CD4-positive, alpha-beta T cell (primary cell): ENCODE measurements around the gene FAT1. TPM values are rescaled to one million over a fixed set of nuclear protein-coding genes. Genes with fewer than 3 reads are reported as not detected.

Experiments
- ATAC-seq: fragments of 200-7000 bp; cut with Tn5 transposase; one replicate; pipeline ENCODE4 v1.10.0; 2022; ENCODE audit warnings: mild to moderate bottlenecking; ENCODE audit not compliant: poor library complexity
- CTCF ChIA-PET: fragments of 350-600 bp; sonication (Branson Sonifier 250); formaldehyde crosslinking; loops from one replicate; lab custom pipeline; 2021; ENCODE audit warnings: antibody characterized with exemption, inconsistent platforms; lab: Charles Lee
- POLR2A ChIA-PET: fragments of 350-600 bp; sonication (Branson Sonifier 250); formaldehyde crosslinking; loops from one replicate; lab custom pipeline; 2021; ENCODE audit warnings: antibody characterized with exemption, inconsistent platforms; lab: Charles Lee
- DNase-seq, 14 experiments: peaks; one replicate each; pipeline ENCODE4 v3.0.0-alpha.2; 2013 to 2020; ENCODE audit warnings: mixed read lengths in 2 of 14
- H3K27ac ChIP-seq, 2 donors: one replicate each; pipeline versions ENCODE4 v1.5.1 to v1.7.0; 2013; ENCODE audit warnings: low read length in 2 of 2, low read depth in 1 of 2, mild to moderate bottlenecking in 1 of 2
- H3K27me3 ChIP-seq, 2 experiments: 1 replicate in 1 of 2; 2 replicates in 1 of 2; pipeline versions ENCODE4 v1.6.1 to v1.7.0; 2013; ENCODE audit warnings: low read length in 2 of 2, control low read depth in 1 of 2, mild to moderate bottlenecking in 1 of 2, moderate library complexity in 1 of 2; ENCODE audit not compliant: insufficient read depth in 2 of 2, control insufficient read depth in 1 of 2
- H3K36me3 ChIP-seq: one replicate; pipeline ENCODE4 v1.6.1; 2013; ENCODE audit warnings: low read length, control low read depth; ENCODE audit not compliant: insufficient read depth
- H3K4me1 ChIP-seq: one replicate; pipeline ENCODE4 v1.6.1; 2013; ENCODE audit warnings: low read length, control low read depth; ENCODE audit not compliant: insufficient read depth
- H3K4me3 ChIP-seq: one replicate; pipeline ENCODE4 v1.5.1; 2013; ENCODE audit warnings: mild to moderate bottlenecking, low read length, moderate library complexity
- H3K9me3 ChIP-seq, 2 experiments: 1 replicate in 1 of 2; 2 replicates in 1 of 2; pipeline versions ENCODE4 v1.6.1 to v1.7.0; 2013; ENCODE audit warnings: low read length in 2 of 2, mild to moderate bottlenecking in 2 of 2, control low read depth in 1 of 2, moderate library complexity in 1 of 2; ENCODE audit not compliant: control insufficient read depth in 1 of 2, insufficient read depth in 1 of 2
- H3K27ac Mint-ChIP-seq: one replicate; pipeline ENCODE4 v1.8.0; 2020; ENCODE audit warnings: mixed read lengths
- H3K27me3 Mint-ChIP-seq: one replicate; pipeline ENCODE4 v1.8.0; 2021; ENCODE audit warnings: mixed read lengths
- H3K36me3 Mint-ChIP-seq: one replicate; pipeline ENCODE4 v1.8.0; 2021; ENCODE audit warnings: low read depth, mixed read lengths
- H3K4me1 Mint-ChIP-seq: one replicate; pipeline ENCODE4 v1.8.0; 2021; ENCODE audit warnings: low read depth, mixed read lengths
- H3K4me3 Mint-ChIP-seq: one replicate; pipeline ENCODE4 v1.8.0; 2020; ENCODE audit warnings: mild to moderate bottlenecking, mixed read lengths
- H3K9me3 Mint-ChIP-seq: one replicate; pipeline ENCODE4 v1.8.0; 2020; ENCODE audit warnings: mixed read lengths
- CTCF ChIP-seq: fragments of 200-600 bp; IDR thresholded peaks from one replicate; pipeline ENCODE4 v1.8.0; 2022; ENCODE audit warnings: antibody characterized with exemption, mild to moderate bottlenecking
- intact Hi-C, 2 experiments: fragments of 100-400 bp; cut with DNase I in 1 of 2; cut with micrococcal nuclease in 1 of 2; formaldehyde crosslinking; loops; one replicate each; pipeline versions ENCODE4 v1.15.1 to v1.9.0; 2023 to 2025; cut with DNase I, micrococcal nuclease
- total RNA-seq, 174 experiments: library from RNA in 2 of 174; stranded (reverse) in 2 of 174; gene quantifications; one replicate each; pipeline ENCODE4 v1.2.3 and lab custom pipeline; 2021 to 2026

FAT1 gene
- total RNA-seq, 2 experiments from 2014 or later = 0.03 TPM; not detected in 1

DNA sequence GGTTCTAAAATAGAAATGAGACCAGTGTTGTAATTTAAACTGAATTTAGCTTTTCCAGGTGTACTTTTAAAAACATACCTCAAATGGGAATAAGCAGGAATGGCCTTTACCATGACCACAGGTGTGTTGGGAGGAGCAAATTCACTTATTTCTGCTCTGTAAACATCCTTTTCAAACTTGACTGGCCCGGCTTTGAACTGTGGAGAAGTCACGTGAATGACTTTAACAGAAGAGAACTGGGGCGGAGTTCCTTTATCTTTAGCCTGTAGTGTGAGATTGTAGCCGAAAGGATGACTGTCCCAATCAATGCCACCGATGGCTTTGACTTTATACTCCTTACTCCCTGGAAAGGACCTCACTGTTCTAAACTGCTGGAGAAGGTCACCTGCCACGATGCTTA is 15.1 kb downstream of the FAT1 start:
- no peaks in the 10 kb centered on the region for H3K27me3 Mint-ChIP-seq
- no peak overlapping the region for H3K27ac ChIP-seq
- no peaks in the 10 kb centered on the region for H3K36me3 Mint-ChIP-seq
- no peak overlapping the region for H3K4me3 Mint-ChIP-seq
- H3K36me3 ChIP-seq = no peaks in the 10 kb centered on the region
- DNase-seq (no peak), ATAC-seq (no peak)
- POLR2A ChIA-PET = no interaction called here
- intact Hi-C loops = no loop called here
- no peak overlapping the region for H3K27ac Mint-ChIP-seq
- H3K4me3 ChIP-seq = no peak overlapping the region
- TF ChIP-seq CTCF = no peak
- no peaks in the 10 kb centered on the region for H3K4me1 ChIP-seq
- CTCF ChIA-PET = no interaction called here
- H3K27me3 ChIP-seq = no peaks in the 10 kb centered on the region
- H3K4me1 Mint-ChIP-seq = no peaks in the 10 kb centered on the region
- H3K9me3 ChIP-seq = peaks cover 0 to 7% of the 10 kb centered on the region in 2 experiments
- H3K9me3 Mint-ChIP-seq = peaks cover 2% of the 10 kb centered on the region

DNA sequence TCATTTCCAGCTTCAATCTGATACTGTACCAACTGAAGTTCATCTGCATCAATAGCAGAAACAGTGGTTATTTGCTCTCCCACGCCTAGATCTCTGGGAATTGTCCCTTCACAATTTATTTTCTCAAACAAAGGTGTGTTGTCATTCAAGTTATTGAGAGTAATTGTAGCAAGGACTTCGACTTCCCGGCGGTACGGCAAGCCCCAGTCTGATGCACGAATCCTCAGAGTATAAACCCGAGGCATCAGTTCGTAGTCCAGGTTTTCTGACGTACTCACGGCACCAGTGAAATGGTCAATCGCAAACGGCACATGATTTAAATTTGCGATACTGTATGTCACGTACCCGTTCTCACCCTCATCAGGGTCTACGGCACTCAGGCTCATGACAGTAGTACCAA is 15.7 kb downstream of the FAT1 start:
- DNase-seq (no peak), ATAC-seq (no peak)
- Histone ChIP-seq H3K36me3 (no peaks in the 10 kb centered on the region), H3K9me3 (peaks cover 0 to 5% of the 10 kb centered on the region in 2 experiments), H3K27ac (no peak overlapping the region), H3K4me3 (no peak overlapping the region), H3K4me1 (no peaks in the 10 kb centered on the region), H3K27me3 (no peaks in the 10 kb centered on the region)
- Mint-ChIP-seq H3K36me3 (no peaks in the 10 kb centered on the region), H3K4me1 (no peaks in the 10 kb centered on the region), H3K27me3 (no peaks in the 10 kb centered on the region), H3K4me3 (no peak overlapping the region), H3K27ac (no peak overlapping the region), H3K9me3 (peaks cover 3% of the 10 kb centered on the region)
- CTCF ChIA-PET = no interaction called here
- TF ChIP-seq CTCF = no peak
- POLR2A ChIA-PET = no interaction called here
- intact Hi-C loops = no loop called here

GRCh38 chr4:186707574-186707973 is 16.1 kb downstream of the FAT1 start:
- H3K36me3 ChIP-seq = no peaks in the 10 kb centered on the region
- H3K27ac Mint-ChIP-seq = no peak overlapping the region
- intact Hi-C loops = no loop called here
- peaks cover 2% of the 10 kb centered on the region for H3K9me3 Mint-ChIP-seq
- DNase-seq = no peak
- no peak for TF ChIP-seq CTCF
- no peaks in the 10 kb centered on the region for H3K27me3 ChIP-seq
- no peaks in the 10 kb centered on the region for H3K36me3 Mint-ChIP-seq
- ChIA-PET CTCF (no interaction called here), POLR2A (no interaction called here)
- no peak overlapping the region for H3K4me3 Mint-ChIP-seq
- no peak for ATAC-seq
- peaks cover 0 to 5% of the 10 kb centered on the region in 2 experiments for H3K9me3 ChIP-seq
- no peaks in the 10 kb centered on the region for H3K4me1 Mint-ChIP-seq
- no peak overlapping the region for H3K4me3 ChIP-seq
- no peaks in the 10 kb centered on the region for H3K4me1 ChIP-seq
- no peak overlapping the region for H3K27ac ChIP-seq
- H3K27me3 Mint-ChIP-seq = no peaks in the 10 kb centered on the region
